Osteocyte (in vitro differentiated cells): ENCODE measurements around the gene PROM1. TPM values are rescaled to one million over a fixed set of nuclear protein-coding genes. Genes with fewer than 3 reads are reported as not detected.

Experiments used
- DNase-seq: peaks from one replicate; pipeline ENCODE4 v3.0.0; 2021; ENCODE audit warnings: mixed read lengths; ENCODE audit not compliant: unreplicated experiment; ENCODE audit errors: extremely low spot score
- H3K27ac Mint-ChIP-seq: one replicate; pipeline ENCODE4 v1.8.0; 2021; ENCODE audit warnings: mild to moderate bottlenecking, mixed read lengths; ENCODE audit not compliant: unreplicated experiment
- H3K27me3 Mint-ChIP-seq: one replicate; pipeline ENCODE4 v1.8.0; 2021; ENCODE audit warnings: mixed read lengths; ENCODE audit not compliant: unreplicated experiment
- H3K36me3 Mint-ChIP-seq: one replicate; pipeline ENCODE4 v1.8.0; 2021; ENCODE audit warnings: mixed read lengths; ENCODE audit not compliant: unreplicated experiment
- H3K4me1 Mint-ChIP-seq: one replicate; pipeline ENCODE4 v1.8.0; 2021; ENCODE audit warnings: mixed read lengths; ENCODE audit not compliant: unreplicated experiment
- H3K4me3 Mint-ChIP-seq: one replicate; pipeline ENCODE4 v1.8.0; 2021; ENCODE audit warnings: mild to moderate bottlenecking, moderate library complexity, mixed read lengths; ENCODE audit not compliant: unreplicated experiment
- H3K9me3 Mint-ChIP-seq: one replicate; pipeline ENCODE4 v1.8.0; 2021; ENCODE audit warnings: mixed read lengths; ENCODE audit not compliant: unreplicated experiment
- total RNA-seq: library from RNA; stranded (reverse); gene quantifications from 2 replicates; pipeline ENCODE4 v1.2.1, GENCODE V29; 2021
- TF ChIP-seq, protein P1 (sequence below): fragments of 200-600 bp; sonication (generic); IDR thresholded peaks from 2 replicates; pipeline ENCODE4 v1.5.0; 2021; ENCODE audit warnings: antibody characterized with exemption, mild to moderate bottlenecking, moderate library complexity

The PROM1 gene
- total RNA-seq, 1 donor from 2014 or later, result not detected

DNA sequence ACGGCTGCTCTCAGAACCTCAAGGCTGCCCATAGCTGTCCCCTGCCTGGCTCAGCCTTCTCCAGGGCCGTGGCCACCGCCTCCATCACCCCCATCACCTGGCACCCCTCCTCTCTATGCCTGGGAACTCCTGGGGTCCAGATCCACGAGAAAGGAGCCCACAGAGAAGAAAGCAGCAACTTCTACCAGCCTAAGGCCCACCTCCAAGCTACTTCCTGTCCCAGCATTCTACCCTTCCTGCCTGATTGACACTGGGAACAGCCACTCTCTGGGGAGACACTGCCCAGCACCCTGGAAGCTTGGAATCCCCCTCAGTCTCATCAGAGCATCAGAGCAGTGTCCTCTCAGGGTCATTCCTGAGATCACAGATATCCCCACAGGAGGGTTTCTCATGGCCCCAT lies 36.9 kb upstream of the PROM1 start:
- no peak overlapping the region for H3K4me3 Mint-ChIP-seq
- H3K27ac Mint-ChIP-seq, result no peak overlapping the region
- DNase-seq, result peak; percentile 54
- no peaks in the 10 kb centered on the region for H3K4me1 Mint-ChIP-seq
- H3K36me3 Mint-ChIP-seq, result no peaks in the 10 kb centered on the region
- TF ChIP-seq, protein P1, sequence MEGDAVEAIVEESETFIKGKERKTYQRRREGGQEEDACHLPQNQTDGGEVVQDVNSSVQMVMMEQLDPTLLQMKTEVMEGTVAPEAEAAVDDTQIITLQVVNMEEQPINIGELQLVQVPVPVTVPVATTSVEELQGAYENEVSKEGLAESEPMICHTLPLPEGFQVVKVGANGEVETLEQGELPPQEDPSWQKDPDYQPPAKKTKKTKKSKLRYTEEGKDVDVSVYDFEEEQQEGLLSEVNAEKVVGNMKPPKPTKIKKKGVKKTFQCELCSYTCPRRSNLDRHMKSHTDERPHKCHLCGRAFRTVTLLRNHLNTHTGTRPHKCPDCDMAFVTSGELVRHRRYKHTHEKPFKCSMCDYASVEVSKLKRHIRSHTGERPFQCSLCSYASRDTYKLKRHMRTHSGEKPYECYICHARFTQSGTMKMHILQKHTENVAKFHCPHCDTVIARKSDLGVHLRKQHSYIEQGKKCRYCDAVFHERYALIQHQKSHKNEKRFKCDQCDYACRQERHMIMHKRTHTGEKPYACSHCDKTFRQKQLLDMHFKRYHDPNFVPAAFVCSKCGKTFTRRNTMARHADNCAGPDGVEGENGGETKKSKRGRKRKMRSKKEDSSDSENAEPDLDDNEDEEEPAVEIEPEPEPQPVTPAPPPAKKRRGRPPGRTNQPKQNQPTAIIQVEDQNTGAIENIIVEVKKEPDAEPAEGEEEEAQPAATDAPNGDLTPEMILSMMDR, result no peak
- H3K9me3 Mint-ChIP-seq, result no peaks in the 10 kb centered on the region
- H3K27me3 Mint-ChIP-seq, result peaks cover 48% of the 10 kb centered on the region

DNA sequence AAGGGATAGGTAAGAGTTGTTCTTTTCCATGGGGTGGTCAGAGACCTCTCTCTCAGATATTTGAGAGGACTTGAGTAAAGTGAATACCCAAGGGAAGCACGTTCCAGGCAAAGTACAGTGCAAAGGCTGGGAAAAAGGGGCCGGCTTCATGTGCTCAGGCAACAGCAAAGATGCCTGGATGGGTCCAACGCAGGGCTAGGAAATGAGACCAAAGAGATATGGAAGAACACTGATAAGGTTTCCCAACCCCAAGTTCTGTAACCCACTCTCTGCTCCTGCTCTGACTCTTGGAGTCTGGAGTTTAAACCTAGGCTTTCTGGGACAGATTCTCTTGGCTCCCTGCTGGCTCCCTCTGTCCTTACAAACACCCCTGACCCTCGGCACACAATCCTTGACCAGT lies 36.2 kb upstream of the PROM1 start:
- H3K4me1 Mint-ChIP-seq, result no peaks in the 10 kb centered on the region
- H3K4me3 Mint-ChIP-seq, result no peak overlapping the region
- H3K27ac Mint-ChIP-seq, result no peak overlapping the region
- TF ChIP-seq, protein P1, result no peak
- peaks cover 44% of the 10 kb centered on the region for H3K27me3 Mint-ChIP-seq
- peak; percentile 59 for DNase-seq
- H3K9me3 Mint-ChIP-seq, result no peaks in the 10 kb centered on the region
- no peaks in the 10 kb centered on the region for H3K36me3 Mint-ChIP-seq

DNA sequence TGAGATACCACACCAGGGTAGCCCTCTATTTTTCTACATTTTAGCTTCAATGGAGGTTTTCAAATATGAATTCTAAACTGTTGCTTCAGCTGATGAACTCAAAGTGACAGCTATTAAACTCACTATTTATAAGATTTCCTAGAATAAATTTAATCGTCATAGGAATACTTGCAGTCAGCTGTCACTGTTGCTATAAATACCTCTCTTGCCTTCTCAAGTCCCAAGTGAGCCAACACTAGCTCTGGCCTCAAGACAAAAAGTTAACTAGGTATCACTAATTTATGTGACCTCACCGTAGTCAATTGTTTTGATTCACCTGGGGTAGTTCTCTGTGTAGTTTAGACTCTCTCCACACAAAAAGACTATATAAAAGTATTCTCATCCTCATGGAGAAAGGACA lies 34.3 kb upstream of the PROM1 start:
- Mint-ChIP-seq H3K36me3 (no peaks in the 10 kb centered on the region), H3K4me1 (no peaks in the 10 kb centered on the region), H3K9me3 (no peaks in the 10 kb centered on the region), H3K27me3 (peaks cover 45% of the 10 kb centered on the region), H3K4me3 (no peak overlapping the region), H3K27ac (no peak overlapping the region)
- DNase-seq, result no peak
- TF ChIP-seq, protein P1, result no peak

DNA sequence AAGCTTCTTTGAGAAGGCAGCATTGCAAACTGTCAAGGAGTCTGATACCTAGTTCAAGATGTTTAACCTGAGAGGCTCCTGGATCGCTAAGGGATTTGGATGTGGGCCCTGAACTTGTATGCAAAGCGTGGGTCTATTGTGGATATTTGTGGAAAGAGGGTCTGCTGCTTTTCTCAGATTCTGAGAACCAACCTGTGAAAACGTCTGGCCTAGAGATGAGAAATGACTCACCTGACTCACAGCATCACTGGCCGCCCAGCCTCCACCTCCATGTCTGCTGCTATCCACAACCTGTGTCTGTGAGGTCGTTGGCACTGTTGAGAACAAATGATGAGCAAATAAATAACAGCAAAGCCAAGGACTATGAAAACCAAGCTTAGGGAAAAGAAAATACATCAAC lies 33.3 kb upstream of the PROM1 start:
- Mint-ChIP-seq H3K27me3 (peaks cover 42% of the 10 kb centered on the region), H3K36me3 (no peaks in the 10 kb centered on the region), H3K4me3 (no peak overlapping the region), H3K27ac (no peak overlapping the region), H3K4me1 (no peaks in the 10 kb centered on the region), H3K9me3 (no peaks in the 10 kb centered on the region)
- TF ChIP-seq, protein P1, result no peak
- DNase-seq, result peak; percentile 54

DNA sequence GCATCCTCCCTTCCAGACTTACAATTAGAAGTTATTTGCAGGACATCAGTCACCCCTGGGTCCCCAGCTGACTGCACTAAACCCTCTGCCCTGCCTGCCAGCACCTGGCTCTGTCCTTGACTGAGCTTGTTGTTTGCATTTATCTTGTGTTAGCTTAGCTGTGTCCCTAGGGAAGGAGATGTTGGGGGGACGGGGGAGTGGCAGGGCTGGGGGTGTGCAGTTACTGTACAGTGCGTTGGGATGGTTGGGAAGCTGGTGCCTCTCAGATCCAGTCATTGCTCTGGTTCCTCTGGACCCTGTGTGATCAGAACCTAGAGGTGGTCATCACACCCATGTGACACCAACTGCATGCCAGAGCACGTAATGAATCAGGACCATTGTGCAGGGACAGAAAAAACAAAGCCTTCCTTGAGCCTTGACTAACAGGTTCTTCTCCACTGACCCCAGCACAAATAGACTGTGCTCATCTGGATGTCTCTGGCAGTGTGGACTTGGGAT lies 32.7 kb upstream of the PROM1 start:
- Mint-ChIP-seq H3K4me1 (no peaks in the 10 kb centered on the region), H3K27ac (no peak overlapping the region), H3K36me3 (no peaks in the 10 kb centered on the region), H3K27me3 (peaks cover 42% of the 10 kb centered on the region), H3K9me3 (no peaks in the 10 kb centered on the region), H3K4me3 (no peak overlapping the region)
- TF ChIP-seq, protein P1, result no peak
- peak; percentile 34 for DNase-seq
